GM13977 (cell line): Measurements from ENCODE around the gene LAMTOR2.

ENCODE experiments used
- DNase-seq: peaks from one replicate; pipeline ENCODE4 v3.0.0; 2012; ENCODE audit warnings: low spot score
- CTCF ChIP-seq: IDR thresholded peaks from 2 replicates; pipeline ENCODE4 v1.5.1; 2012; ENCODE audit warnings: mild to moderate bottlenecking, control low read depth; ENCODE audit not compliant: insufficient read depth; ENCODE audit errors: extremely low read depth, missing control alignments
- in situ Hi-C: fragments of 300-500 bp; cut with MboI; formaldehyde crosslinking; loops from one replicate; pipeline ENCODE4 v1.12.0; 2022; ENCODE audit warnings: low sequenced_read_pairs, low pct_unique_long_range_greater_than_20kb, mixed read lengths, inconsistent platforms; ENCODE audit not compliant: unreplicated experiment

The LAMTOR2 gene

GRCh38 chr1:156080241-156080862 lies 25.8 kb downstream of the LAMTOR2 start:
- TF ChIP-seq CTCF = no peak
- in situ Hi-C loops = no loop called here
- no peak for DNase-seq

- DNase-seq = no peak
- no peak for TF ChIP-seq CTCF
- in situ Hi-C loops = no loop called here
These were observed 26.2 kb downstream of the LAMTOR2 start for GRCh38 chr1:156080863-156081179.

- in situ Hi-C loops = no loop called here
- DNase-seq = peak; percentile 44
- no peak for TF ChIP-seq CTCF
These were observed 26.8 kb downstream of the LAMTOR2 start for GRCh38 chr1:156081180-156081916.

- peak; percentile 40 for DNase-seq
- in situ Hi-C loops = no loop called here
- no peak for TF ChIP-seq CTCF
These were observed 27.3 kb downstream of the LAMTOR2 start for GRCh38 chr1:156081917-156082308.

GRCh38 chr1:156082309-156083091 lies 27.9 kb downstream of the LAMTOR2 start, which contains the start of gene MEX3A:
MEX3A (minus strand) TSS chr1:156082465; CDS start chr1:156081998, 467 bp downstream.
- no peak for TF ChIP-seq CTCF
- DNase-seq = peak; percentile 90
- in situ Hi-C loops = no loop called here

- TF ChIP-seq CTCF = no peak
- in situ Hi-C loops = no loop called here
- no peak for DNase-seq
These were observed 29.5 kb downstream of the LAMTOR2 start for GRCh38 chr1:156083800-156084790.
